Activated gamma-delta T cell treated with anti-CD3 and anti-CD28 coated beads, Interleukin-2, amount 50 U/mL, for 16 hours (primary cell): ENCODE data around the gene SAA2.
"Not testable (repeated sequence)": the region's sequence is repeated elsewhere in the genome, so short reads cannot be mapped to it uniquely, and the experiment has no call there.

Source experiments
- DNase-seq: peaks from one replicate; pipeline ENCODE4 v3.0.0-alpha.2; 2020; ENCODE audit warnings: low read depth

SAA2 gene

GRCh38 chr11:18248561-18248960 is at the start of gene SAA2:
SAA2 (minus strand) TSS chr11:18248668; CDS start chr11:18248011, 657 bp downstream.
- no peak for DNase-seq

GRCh38 chr11:18295316-18295715 is 46.8 kb upstream of the SAA2 start:
- DNase-seq, result no peak

DNA sequence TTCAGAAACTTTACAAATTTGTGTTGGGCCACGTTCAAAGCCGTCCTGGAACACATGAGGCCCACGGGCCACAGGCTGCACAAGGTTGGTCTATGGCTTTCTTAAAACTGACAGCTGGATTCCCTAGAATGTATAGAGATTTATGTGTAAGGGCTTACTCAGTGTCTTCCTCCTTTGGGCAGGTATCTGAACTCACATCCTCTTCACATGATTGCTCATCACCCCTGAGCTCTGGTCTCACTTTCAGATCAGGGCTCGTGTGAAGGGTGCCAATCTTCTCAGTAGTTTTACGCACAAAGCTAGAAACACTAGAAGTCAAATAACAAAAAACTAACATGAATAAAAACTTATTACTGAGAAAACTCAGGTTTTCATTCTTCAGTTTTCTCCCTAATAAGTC is 46.4 kb upstream of the SAA2 start:
- no peak for DNase-seq

GRCh38 chr11:18288911-18289310 is 40.4 kb upstream of the SAA2 start:
- no peak for DNase-seq

GRCh38 chr11:18285841-18286240 is 37.4 kb upstream of the SAA2 start:
- no peak for DNase-seq

DNA sequence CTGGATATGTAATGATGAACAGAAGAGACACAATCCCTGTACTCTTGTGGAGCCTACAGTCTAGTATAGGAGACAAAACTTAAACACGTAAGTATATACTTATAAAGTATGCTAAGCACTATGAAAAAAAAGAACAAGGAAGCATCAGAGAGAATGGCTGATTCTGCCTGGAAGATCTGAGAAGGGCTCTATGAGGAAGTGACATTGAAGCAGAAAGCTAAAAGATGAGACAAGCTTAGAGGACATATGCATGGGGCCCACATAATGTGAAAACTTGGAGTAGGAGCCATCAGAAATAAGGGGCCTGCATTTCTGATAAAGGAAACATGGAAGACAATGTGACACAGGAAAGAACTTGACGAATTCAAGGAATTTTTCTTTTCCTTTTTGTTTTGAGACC is 34.2 kb upstream of the SAA2 start:
- no peak for DNase-seq

- no peak for DNase-seq
These were observed 32.1 kb upstream of the SAA2 start for GRCh38 chr11:18280438-18281045.

DNA sequence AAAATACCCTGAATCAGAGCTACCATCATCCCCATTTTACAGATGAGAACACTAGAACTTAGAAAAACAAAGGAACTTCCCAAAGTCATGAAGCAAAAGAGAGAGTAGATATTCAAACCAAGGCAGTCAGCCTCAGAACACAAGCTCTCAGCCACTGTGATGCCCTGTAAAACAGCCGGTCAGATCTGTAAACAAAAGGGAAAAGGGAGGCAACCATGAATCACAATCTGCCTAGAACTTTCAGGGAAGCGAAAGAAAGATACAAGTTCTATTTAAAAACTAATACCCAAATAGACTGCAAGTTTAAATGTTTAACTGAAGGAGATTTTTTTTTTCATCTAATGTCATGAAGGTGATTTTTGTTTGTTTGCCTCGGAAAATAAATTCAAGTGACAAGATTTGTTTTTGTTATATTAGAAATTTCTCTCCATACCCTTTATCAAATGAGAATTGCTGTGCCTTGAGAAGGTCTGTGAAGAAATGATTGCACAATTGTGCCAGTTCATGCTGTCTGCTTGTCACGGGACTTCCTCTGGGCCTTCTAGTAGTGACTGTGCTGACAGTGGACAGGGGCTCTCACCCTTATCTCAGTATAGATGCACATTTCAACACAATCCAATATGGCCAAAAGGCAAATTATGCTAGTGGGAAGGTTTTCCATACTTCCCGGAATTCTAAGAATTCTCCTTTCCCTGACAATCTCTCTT is 29.2 kb upstream of the SAA2 start:
- no peak for DNase-seq

GRCh38 chr11:18271206-18271605 is 22.7 kb upstream of the SAA2 start:
- no peak for DNase-seq

- DNase-seq, result no peak
These were observed 21.6 kb upstream of the SAA2 start for GRCh38 chr11:18270102-18270501.

DNA sequence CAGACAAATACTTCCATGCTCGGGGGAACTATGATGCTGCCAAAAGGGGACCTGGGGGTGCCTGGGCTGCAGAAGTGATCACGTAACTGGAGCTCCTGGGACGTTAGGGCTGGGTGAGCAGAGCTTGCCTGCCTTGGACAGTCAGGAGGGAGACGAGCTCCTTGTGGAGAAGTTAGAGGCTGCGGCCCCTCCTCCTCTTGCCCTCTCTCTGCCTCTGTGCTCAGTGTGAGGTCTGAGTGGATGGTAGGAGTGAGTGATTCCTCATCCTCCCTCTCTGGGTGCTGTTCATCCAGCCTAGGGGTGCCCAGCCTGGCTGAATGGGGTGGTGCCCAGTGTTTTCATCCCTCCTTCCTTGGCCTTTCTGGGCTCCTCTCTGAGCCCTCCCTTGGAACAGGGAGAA is 20.8 kb upstream of the SAA2 start:
- not testable (repeated sequence) for DNase-seq

DNA sequence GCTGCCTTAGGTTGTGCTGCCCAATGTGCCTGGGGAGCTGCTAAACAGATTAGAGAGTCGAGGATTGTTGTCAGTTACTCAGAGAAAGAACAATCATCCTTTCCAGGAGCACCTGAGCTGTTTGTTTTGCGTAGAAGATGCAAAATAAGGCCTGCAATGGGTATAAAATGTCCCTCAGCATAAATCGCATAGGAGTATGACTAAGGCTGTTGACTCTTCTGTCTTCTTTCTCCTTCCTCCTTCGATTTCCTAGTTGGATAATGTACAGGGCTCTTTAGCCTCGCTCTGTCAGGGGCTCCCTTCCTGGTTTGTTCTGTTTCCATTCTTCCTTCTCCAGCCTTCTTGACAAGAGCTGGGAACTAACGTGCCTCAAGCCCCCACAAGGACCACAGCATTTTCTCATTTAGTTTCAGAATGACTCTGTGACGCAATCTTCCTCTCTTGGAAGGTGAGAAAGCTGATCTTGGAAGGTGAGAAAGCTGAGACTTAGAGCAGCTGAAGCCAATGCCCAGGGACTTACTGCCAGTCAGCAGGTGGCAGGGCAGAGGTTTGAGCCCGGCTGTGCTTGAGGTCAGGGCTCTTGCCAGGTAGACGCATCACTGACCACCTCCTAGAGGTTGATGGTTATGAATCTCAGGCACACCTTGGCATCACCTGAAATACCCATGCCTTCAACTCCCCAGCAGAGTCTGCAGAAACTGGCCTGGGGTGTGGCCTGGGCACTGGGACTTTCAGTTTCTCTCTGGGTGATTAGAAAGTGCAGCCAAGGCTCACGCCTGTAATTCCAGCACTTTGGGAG is 19.1 kb upstream of the SAA2 start:
- not testable (repeated sequence) for DNase-seq

- no peak for DNase-seq
These were observed 17.5 kb upstream of the SAA2 start, which contains the start of gene SAA1 for GRCh38 chr11:18265949-18266348. SAA1 (plus strand) TSS chr11:18266264; CDS start chr11:18266888, 624 bp downstream.

GRCh38 chr11:18264677-18265555 is 16.4 kb upstream of the SAA2 start:
- no peak for DNase-seq

- DNase-seq, result no peak
These were observed 15.6 kb upstream of the SAA2 start for GRCh38 chr11:18264035-18264434.

DNA sequence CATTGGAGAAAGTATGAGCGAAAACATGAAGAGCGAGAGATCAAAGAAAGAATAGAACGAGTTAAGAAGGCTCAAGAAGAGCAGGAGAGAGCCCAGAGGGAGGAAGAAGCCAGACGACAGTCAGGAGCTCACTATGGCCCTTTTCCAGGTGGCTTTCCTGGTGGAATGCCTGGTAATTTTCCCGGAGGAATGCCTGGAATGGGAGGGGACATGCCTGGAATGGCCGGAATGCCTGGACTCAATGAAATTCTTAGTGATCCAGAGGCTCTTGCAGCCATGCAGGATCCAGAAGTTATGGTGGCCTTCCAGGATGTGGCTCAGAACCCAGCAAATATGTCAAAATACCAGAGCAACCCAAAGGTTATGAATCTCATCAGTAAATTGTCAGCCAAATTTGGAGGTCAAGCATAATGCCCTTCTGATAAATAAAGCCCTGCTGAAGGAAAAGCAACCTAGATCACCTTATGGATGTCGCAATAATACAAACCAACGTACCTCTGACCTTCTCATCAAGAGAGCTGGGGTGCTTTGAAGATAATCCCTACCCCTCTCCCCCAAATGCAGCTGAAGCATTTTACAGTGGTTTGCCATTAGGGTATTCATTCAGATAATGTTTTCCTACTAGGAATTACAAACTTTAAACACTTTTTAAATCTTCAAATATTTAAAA is 14.3 kb upstream of the SAA2 start:
- not testable (repeated sequence) for DNase-seq

DNA sequence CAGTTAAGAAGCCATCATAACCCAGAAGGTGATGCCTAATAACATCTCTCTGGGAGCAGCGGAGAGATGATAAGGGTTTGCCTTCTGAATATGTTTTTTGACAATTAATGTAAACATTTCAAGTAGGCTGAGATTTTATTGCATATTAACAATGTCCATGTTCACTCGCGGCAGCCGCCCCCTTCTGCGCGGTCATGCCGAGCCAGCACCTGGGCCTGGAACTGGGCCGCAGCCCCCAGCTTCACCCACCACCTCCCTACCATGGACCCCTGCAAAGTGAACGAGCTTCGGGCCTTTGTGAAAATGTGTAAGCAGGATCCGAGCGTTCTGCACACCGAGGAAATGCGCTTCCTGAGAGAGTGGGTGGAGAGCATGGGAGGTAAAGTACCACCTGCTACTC is 13.3 kb upstream of the SAA2 start:
- no peak for DNase-seq

GRCh38 chr11:18259259-18259658 is 10.8 kb upstream of the SAA2 start:
- no peak for DNase-seq

GRCh38 chr11:18254781-18255361 is 6.4 kb upstream of the SAA2 start:
- no peak for DNase-seq

DNA sequence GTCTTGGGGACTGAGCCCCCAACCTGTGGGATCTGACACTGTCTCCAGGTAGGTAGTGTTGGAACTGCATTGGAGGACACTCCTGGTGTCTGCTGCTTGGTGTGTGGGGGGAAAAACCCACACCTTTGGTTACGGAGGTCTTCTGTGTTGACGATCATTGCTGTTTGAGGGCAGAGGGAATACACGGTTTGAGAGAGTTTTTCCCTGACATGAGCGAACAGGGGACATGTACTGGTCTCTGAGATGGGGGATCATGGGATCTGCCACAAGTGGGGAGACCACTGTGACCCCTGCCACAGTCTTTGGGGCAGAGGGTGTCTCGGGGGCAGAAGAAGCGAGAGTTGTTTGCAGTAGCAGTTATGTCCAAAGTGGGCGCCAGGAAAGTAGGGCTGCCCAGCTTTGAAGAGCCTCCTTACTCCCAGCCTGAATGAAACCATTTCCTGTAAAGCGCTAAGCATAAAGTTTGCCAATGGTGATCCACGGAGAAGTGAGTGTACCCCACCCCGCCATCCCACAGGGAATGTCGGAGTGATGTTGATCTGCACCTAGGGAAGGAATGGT is 5.4 kb upstream of the SAA2 start:
- DNase-seq, result no peak

DNA sequence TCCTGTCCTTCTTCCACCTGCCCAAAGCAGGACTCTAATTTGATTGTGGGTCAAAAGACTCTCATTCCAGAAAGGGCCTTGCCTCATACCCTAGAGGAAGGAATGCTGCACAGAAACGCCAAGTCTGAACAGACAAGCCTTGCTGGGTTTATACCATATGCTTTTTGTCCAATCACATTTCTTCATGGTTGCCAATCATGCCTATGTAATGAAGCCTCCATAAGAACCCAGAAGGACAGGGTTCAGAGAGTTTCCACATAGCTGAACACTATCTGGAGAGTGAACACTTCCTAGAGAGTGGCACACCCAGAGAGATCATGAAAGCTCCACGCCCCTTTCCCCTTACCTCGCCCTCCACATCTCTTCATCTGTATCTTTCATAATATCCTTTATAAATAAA is 4.8 kb upstream of the SAA2 start:
- DNase-seq, result no peak
